ENCODE data around the gene KPNA1. TPM values are rescaled to one million over a fixed set of nuclear protein-coding genes. Genes with fewer than 3 reads are reported as not detected.

Gene KPNA1
- total RNA-seq, 1 donor from 2014 or later = 46.0 TPM

GRCh38 chr3:122548076-122548475, 33.3 kb upstream of the KPNA1 start:
- DNase-seq (ENCODE audit: low read depth) = no peak
- Histone ChIP-seq H3K4me3 (ENCODE audit: low read depth, low read length) (no peak overlapping the region), H3K27me3 (ENCODE audit: control insufficient read depth, insufficient read depth, low read length) (no peaks in the 10 kb centered on the region), H3K36me3 (ENCODE audit: control insufficient read depth, insufficient read depth, low read length) (no peaks in the 10 kb centered on the region)
- no peak for TF ChIP-seq CTCF (IDR thresholded peaks at IDR 0.05; ENCODE audit: insufficient read depth, low read length, poor library complexity, severe bottlenecking)

GRCh38 chr3:122546151-122546550, 31.4 kb upstream of the KPNA1 start:
- Histone ChIP-seq H3K27me3 (ENCODE audit: control insufficient read depth, insufficient read depth, low read length) (no peaks in the 10 kb centered on the region), H3K36me3 (ENCODE audit: control insufficient read depth, insufficient read depth, low read length) (no peaks in the 10 kb centered on the region), H3K4me3 (ENCODE audit: low read depth, low read length) (no peak overlapping the region)
- no peak for TF ChIP-seq CTCF (IDR thresholded peaks at IDR 0.05; ENCODE audit: insufficient read depth, low read length, poor library complexity, severe bottlenecking)
- no peak for DNase-seq (ENCODE audit: low read depth)

GRCh38 chr3:122538956-122539490, 24.3 kb upstream of the KPNA1 start:
- TF ChIP-seq CTCF (IDR thresholded peaks at IDR 0.05; ENCODE audit: insufficient read depth, low read length, poor library complexity, severe bottlenecking) = no peak
- H3K27me3 ChIP-seq (ENCODE audit: control insufficient read depth, insufficient read depth, low read length) = no peaks in the 10 kb centered on the region
- H3K4me3 ChIP-seq (ENCODE audit: low read depth, low read length) = no peak overlapping the region
- no peak for DNase-seq (ENCODE audit: low read depth)
- no peaks in the 10 kb centered on the region for H3K36me3 ChIP-seq (ENCODE audit: control insufficient read depth, insufficient read depth, low read length)

GRCh38 chr3:122536632-122537001, 21.9 kb upstream of the KPNA1 start:
- H3K4me3 ChIP-seq (ENCODE audit: low read depth, low read length) = no peak overlapping the region
- DNase-seq (ENCODE audit: low read depth) = no peak
- no peak for TF ChIP-seq CTCF (IDR thresholded peaks at IDR 0.05; ENCODE audit: insufficient read depth, low read length, poor library complexity, severe bottlenecking)
- no peaks in the 10 kb centered on the region for H3K27me3 ChIP-seq (ENCODE audit: control insufficient read depth, insufficient read depth, low read length)
- H3K36me3 ChIP-seq (ENCODE audit: control insufficient read depth, insufficient read depth, low read length) = peaks cover 2% of the 10 kb centered on the region

GRCh38 chr3:122535964-122536631, 21.4 kb upstream of the KPNA1 start:
- no peak for TF ChIP-seq CTCF (IDR thresholded peaks at IDR 0.05; ENCODE audit: insufficient read depth, low read length, poor library complexity, severe bottlenecking)
- Histone ChIP-seq H3K4me3 (ENCODE audit: low read depth, low read length) (no peak overlapping the region), H3K27me3 (ENCODE audit: control insufficient read depth, insufficient read depth, low read length) (no peaks in the 10 kb centered on the region), H3K36me3 (ENCODE audit: control insufficient read depth, insufficient read depth, low read length) (peaks cover 2% of the 10 kb centered on the region)
- DNase-seq (ENCODE audit: low read depth) = no peak

GRCh38 chr3:122533931-122534334, 19.2 kb upstream of the KPNA1 start:
- no peak overlapping the region for H3K4me3 ChIP-seq (ENCODE audit: low read depth, low read length)
- DNase-seq (ENCODE audit: low read depth) = peak; percentile 83
- no peak for TF ChIP-seq CTCF (IDR thresholded peaks at IDR 0.05; ENCODE audit: insufficient read depth, low read length, poor library complexity, severe bottlenecking)
- no peaks in the 10 kb centered on the region for H3K27me3 ChIP-seq (ENCODE audit: control insufficient read depth, insufficient read depth, low read length)
- peaks cover 2% of the 10 kb centered on the region for H3K36me3 ChIP-seq (ENCODE audit: control insufficient read depth, insufficient read depth, low read length)

Data from kidney epithelial cell (primary cell).